HepG2 (cell line): Measurements from ENCODE around the gene ENO2. TPM values are rescaled to one million over a fixed set of nuclear protein-coding genes. Genes with fewer than 3 reads are reported as not detected.
A peak's percentile ranks its signal among the peaks of the same experiment; 100 is the strongest.

Experiments
- ATF5 ChIP-seq: sonication (generic); formaldehyde crosslinking; IDR thresholded peaks from 2 replicates; pipeline ENCODE4 v1.4.0; 2020; ENCODE audit warnings: mild to moderate bottlenecking, low read depth, missing genetic modification reagents
- CCDC6 ChIP-seq: sonication (generic); formaldehyde crosslinking; IDR thresholded peaks from 2 replicates; pipeline ENCODE4 v1.8.1; 2022; ENCODE audit warnings: mild to moderate bottlenecking, missing genetic modification reagents, moderate library complexity
- ELF1 ChIP-seq: sonication (generic); formaldehyde crosslinking; IDR thresholded peaks from 2 replicates; pipeline ENCODE4 v1.4.0; 2020; ENCODE audit warnings: missing genetic modification reagents
- ELF4 ChIP-seq: sonication (generic); formaldehyde crosslinking; IDR thresholded peaks from 2 replicates; pipeline ENCODE4 v1.5.0; 2020; ENCODE audit warnings: missing genetic modification reagents, mild to moderate bottlenecking, moderate library complexity, borderline replicate concordance
- HDAC2 ChIP-seq: sonication (generic); formaldehyde crosslinking; IDR thresholded peaks from 2 replicates; pipeline ENCODE4 v1.4.0; 2020; ENCODE audit warnings: missing genetic modification reagents
- MAF1 ChIP-seq: sonication (generic); formaldehyde crosslinking; IDR thresholded peaks from 2 replicates; pipeline ENCODE4 v1.5.0; 2020; ENCODE audit warnings: missing genetic modification reagents, borderline replicate concordance
- MXD4 ChIP-seq: IDR thresholded peaks from 2 replicates; pipeline ENCODE4 v1.6.1; 2016; ENCODE audit warnings: mild to moderate bottlenecking, missing biosample characterization, missing genetic modification reagents
- NFYC ChIP-seq: IDR thresholded peaks from 2 replicates; pipeline ENCODE4 v1.6.1; 2016; ENCODE audit warnings: missing genetic modification reagents, missing compliant biosample characterization
- NR1H2 ChIP-seq: sonication (generic); formaldehyde crosslinking; IDR thresholded peaks from 2 replicates; pipeline ENCODE4 v1.8.1; 2022; ENCODE audit warnings: low read depth, missing genetic modification reagents, borderline replicate concordance
- NR2C2 ChIP-seq: sonication (generic); formaldehyde crosslinking; IDR thresholded peaks from 2 replicates; pipeline ENCODE4 v1.4.0; 2020; ENCODE audit warnings: missing genetic modification reagents, mild to moderate bottlenecking, moderate library complexity, borderline replicate concordance
- PAF1 ChIP-seq: IDR thresholded peaks from 2 replicates; pipeline ENCODE4 v1.6.1; 2016; ENCODE audit warnings: missing genetic modification reagents, missing compliant biosample characterization
- PAWR ChIP-seq: sonication (generic); formaldehyde crosslinking; IDR thresholded peaks from 2 replicates; pipeline ENCODE4 v1.4.0; 2020; ENCODE audit warnings: missing genetic modification reagents, mild to moderate bottlenecking, borderline replicate concordance
- PHF21A ChIP-seq: sonication (generic); formaldehyde crosslinking; IDR thresholded peaks from 2 replicates; pipeline ENCODE4 v1.5.0; 2020; ENCODE audit warnings: mild to moderate bottlenecking, missing genetic modification reagents
- PHF8 ChIP-seq: sonication (generic); formaldehyde crosslinking; IDR thresholded peaks from 2 replicates; pipeline ENCODE4 v1.5.0; 2020; ENCODE audit warnings: missing genetic modification reagents
- SIN3A ChIP-seq: IDR thresholded peaks from 2 replicates; pipeline ENCODE4 v1.6.1; 2011; ENCODE audit warnings: low read depth, mild to moderate bottlenecking, control low read depth, low read length, borderline replicate concordance
- SP1 ChIP-seq, 2 experiments: fragments of 450-650 bp in 1 of 2; sonication (generic) in 1 of 2; formaldehyde crosslinking in 1 of 2; IDR thresholded peaks; 2 replicates each; pipeline versions ENCODE4 v1.4.0 to v1.6.1; 2016 to 2020; ENCODE audit warnings: missing genetic modification reagents in 1 of 2
- TERF1 ChIP-seq: sonication (generic); formaldehyde crosslinking; IDR thresholded peaks from 2 replicates; pipeline ENCODE4 v1.8.0; 2022; ENCODE audit warnings: mild to moderate bottlenecking, missing genetic modification reagents, moderate library complexity
- TRIM22 ChIP-seq: fragments of 450-650 bp; IDR thresholded peaks from 2 replicates; pipeline ENCODE4 v1.6.1; 2017
- YY1 ChIP-seq: IDR thresholded peaks from 2 replicates; pipeline ENCODE4 v1.6.1; 2011; ENCODE audit warnings: low read length, low read depth, moderate library complexity, mild to moderate bottlenecking; ENCODE audit not compliant: insufficient read depth, insufficient replicate concordance
- ZNF3 ChIP-seq: IDR thresholded peaks from 2 replicates; pipeline ENCODE4 v1.7.0; 2017; ENCODE audit warnings: inconsistent platforms
- ZNF350 ChIP-seq: sonication (generic); formaldehyde crosslinking; IDR thresholded peaks from 2 replicates; pipeline ENCODE4 v1.4.0; 2020; ENCODE audit warnings: mild to moderate bottlenecking, low read depth, missing genetic modification reagents, borderline replicate concordance
- ZNF580 ChIP-seq: IDR thresholded peaks from 2 replicates; pipeline ENCODE4 v1.6.1; 2016; ENCODE audit warnings: low read depth, borderline replicate concordance
- ZXDC ChIP-seq: sonication (generic); formaldehyde crosslinking; IDR thresholded peaks from 2 replicates; pipeline ENCODE4 v1.5.0; 2020; ENCODE audit warnings: mild to moderate bottlenecking, missing genetic modification reagents
- polyA plus RNA-seq, 8 experiments: library from polyadenylated mRNA; depleted of rRNA in 3 of 8; stranded (reverse) in 7 of 8; unstranded in 1 of 8; fragments of >200 nt; fragmentation: Illumina TruSeq in 4 of 8; extraction: Trizol in 4 of 8; gene quantifications; 2 replicates each; pipeline versions ENCODE4 v1.2.1 to v1.2.3, GENCODE V29; 2011 to 2016; ENCODE audit warnings: low read depth in 4 of 8, missing spikeins in 1 of 8, mixed read lengths in 1 of 8; ENCODE audit not compliant: insufficient read depth in 1 of 8
- total RNA-seq, 5 experiments: library from RNA; depleted of rRNA; stranded (reverse); fragments of >200 nt; fragmentation: Illumina TruSeq; extraction: Trizol; gene quantifications; 2 replicates each; pipeline ENCODE4 v1.2.3, GENCODE V29; 2016; ENCODE audit warnings: low read depth in 1 of 5

The ENO2 gene
- total and polyA plus RNA-seq, 2 of the 13 experiments (the other 11 are each of a cell fraction or from before 2014, with no cell fraction given): 19.3 to 136 TPM

GRCh38 chr12:6946033-6946919 lies 31.9 kb downstream of the ENO2 start (continued):
- TF ChIP-seq TERF1 (no peak), SIN3A (no peak; the same call in 1 of the 2 replicates), ATF5 (no peak), CCDC6 (CRISPR knock-in tag) (0 out of 2 replicates have a peak, but pooled peaks have one; percentile 48), ELF1 (CRISPR knock-in tag) (peak; percentile 91), PHF8 (peak; percentile 48), TRIM22 (no peak), MXD4 (CRISPR knock-in tag) (peak; percentile 66; the same call in 1 of the 2 replicates), ZNF580 (CRISPR knock-in tag) (peak; percentile 87; the same call in 1 of the 2 replicates), HDAC2 (peak; percentile 48), PAWR (CRISPR knock-in tag) (no peak), PAF1 (CRISPR knock-in tag) (no peak), YY1 (peak; percentile 41), NFYC (CRISPR knock-in tag) (peak; percentile 73), NR2C2 (CRISPR knock-in tag) (peak; percentile 19; the same call in 1 of the 2 replicates), ZNF350 (CRISPR knock-in tag) (peak; percentile 65; the same call in 1 of the 2 replicates), ZNF3 (CRISPR knock-in tag) (no peak), NR1H2 (CRISPR knock-in tag) (no peak), SP1 (IDR thresholded peaks at IDR 0.05) (no peak), SP1 (CRISPR knock-in tag; IDR thresholded peaks at IDR 0.05) (peak; percentile 78), MAF1 (no peak), ELF4 (CRISPR knock-in tag) (0 out of 2 replicates have a peak, but pooled peaks have one; percentile 36), PHF21A (peak; percentile 90), ZXDC (CRISPR knock-in tag) (no peak)
